C4-2B (cell line): ENCODE measurements around the gene MBTPS1.

Experiments used
- CTCF ChIP-seq: fragments of 450-650 bp; conservative IDR thresholded peaks from 2 replicates; pipeline ENCODE4 v1.5.1; 2017; ENCODE audit warnings: mild to moderate bottlenecking
- ZFX ChIP-seq: fragments of 450-650 bp; IDR thresholded peaks from 2 replicates; pipeline ENCODE4 v1.6.1; 2017

- TF ChIP-seq CTCF (no peak), ZFX (no peak)
Measured at GRCh38 chr16:84059946-84060901, 56.5 kb downstream of the MBTPS1 start.
